ENCODE data around the gene CD19.
"Not testable (repeated sequence)": the region's sequence is repeated elsewhere in the genome, so short reads cannot be mapped to it uniquely, and the experiment has no call there.

The CD19 gene

DNA sequence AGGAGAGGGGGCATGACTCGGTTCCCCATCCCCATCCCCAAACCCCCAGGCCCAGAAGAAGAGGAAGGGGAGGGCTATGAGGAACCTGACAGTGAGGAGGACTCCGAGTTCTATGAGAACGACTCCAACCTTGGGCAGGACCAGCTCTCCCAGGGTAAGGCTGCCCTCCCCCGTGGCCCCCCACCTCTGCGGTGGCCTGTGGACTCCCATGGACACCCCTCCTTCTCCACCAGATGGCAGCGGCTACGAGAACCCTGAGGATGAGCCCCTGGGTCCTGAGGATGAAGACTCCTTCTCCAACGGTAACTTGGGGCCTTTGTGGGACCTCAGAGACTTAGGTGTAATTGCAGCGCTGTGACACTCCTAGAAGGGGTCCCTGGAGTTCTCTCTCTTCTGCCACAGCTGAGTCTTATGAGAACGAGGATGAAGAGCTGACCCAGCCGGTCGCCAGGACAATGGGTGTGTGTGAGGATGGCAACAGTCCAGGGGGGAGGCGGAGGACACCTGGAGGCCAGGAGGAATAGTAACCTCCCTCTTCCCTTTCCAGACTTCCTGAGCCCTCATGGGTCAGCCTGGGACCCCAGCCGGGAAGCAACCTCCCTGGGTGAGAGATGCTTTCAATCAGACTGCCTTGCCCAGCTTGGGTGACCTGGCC is 5.6 kb downstream of the CD19 start:
- no peak for DNase-seq

GRCh38 chr16:28938721-28939120 is 7.0 kb downstream of the CD19 start:
- DNase-seq, result no peak

- not testable (repeated sequence) for DNase-seq
Observed at GRCh38 chr16:28939825-28940224, 8.1 kb downstream of the CD19 start.

DNA sequence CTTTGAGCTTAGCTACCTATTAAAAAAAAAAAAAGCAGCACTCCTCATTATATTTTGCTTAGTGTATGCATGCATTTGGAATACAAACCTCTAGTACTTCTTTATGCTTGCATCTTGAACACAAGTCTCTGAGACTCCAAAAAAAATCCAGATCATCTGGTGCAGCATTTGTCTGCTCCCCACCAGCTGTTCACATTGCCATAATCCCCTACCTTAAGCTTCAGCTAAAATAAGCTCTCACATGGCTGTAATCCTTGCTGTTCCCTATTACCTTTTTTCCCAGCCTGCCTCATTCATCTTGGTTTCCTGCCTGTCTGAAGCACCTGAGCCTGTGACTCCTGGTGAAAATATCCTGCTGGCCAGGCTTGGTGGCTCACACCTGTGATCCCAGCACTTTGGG is 11.5 kb downstream of the CD19 start:
- no peak for DNase-seq

DNA sequence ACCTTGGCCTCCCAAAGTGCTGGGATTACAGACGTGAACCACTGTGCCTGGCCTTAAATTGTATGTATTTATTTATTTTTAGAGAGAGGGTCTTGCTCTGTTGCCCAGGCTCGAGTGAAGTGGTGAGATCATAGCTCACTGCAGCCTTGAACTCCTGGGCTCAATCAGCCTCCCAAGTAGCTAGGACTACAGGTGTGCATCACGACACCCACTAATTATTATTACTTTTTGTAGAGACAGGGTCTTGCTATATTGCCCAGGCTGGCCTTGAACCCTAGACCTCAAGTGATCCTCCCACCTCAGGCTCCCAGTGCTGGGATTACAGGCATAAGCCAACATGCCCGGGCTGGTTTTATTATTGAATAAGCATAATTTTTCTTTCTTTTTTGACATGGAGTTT is 14.9 kb downstream of the CD19 start:
- no peak for DNase-seq

- DNase-seq, result peak; percentile 100
Observed at GRCh38 chr16:28950648-28951409, 19.1 kb downstream of the CD19 start, which contains the start of gene NFATC2IP. Gene NFATC2IP (plus strand): TSS chr16:28950937. CDS start chr16:28951012, 75 bp downstream.

- DNase-seq, result no peak
Observed at GRCh38 chr16:28951410-28951943, 19.7 kb downstream of the CD19 start.

DNA sequence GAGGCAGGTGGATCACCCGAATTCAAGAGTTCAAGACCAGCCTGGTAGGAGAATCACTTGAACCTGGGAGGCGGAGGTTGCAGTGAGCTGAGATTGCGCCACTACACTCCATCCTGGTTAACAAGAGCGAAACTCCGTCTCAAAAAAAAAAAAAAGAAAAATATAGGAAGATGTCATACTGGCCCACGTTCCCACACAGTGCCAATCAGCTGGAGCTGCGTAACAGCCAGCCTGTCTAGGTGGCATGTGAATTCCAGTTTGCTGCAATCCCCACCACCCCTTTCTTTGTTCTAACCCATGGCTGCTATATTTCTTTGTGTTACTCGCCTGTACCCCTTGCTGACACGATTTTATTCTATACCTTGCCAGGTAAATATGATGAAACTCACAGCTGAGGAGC is 26.4 kb downstream of the CD19 start:
- DNase-seq, result no peak

DNA sequence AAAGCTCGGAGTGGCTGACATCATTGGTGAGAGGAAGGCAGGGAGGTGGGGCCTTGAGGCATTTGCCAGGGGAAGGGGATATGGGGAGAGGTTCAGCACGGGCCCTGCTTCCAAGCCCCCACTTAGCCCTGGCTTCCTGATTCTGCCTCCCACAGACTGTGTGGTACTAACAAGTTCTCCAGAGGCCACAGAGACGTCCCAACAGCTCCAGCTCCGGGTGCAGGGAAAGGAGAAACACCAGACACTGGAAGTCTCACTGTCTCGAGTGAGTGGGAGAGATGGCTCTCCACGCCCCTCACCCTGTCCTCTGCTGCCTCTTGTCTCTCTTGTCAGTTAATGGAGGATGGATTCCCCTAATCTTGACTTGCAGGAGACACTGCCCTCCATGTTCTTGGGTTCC is 27.1 kb downstream of the CD19 start:
- DNase-seq, result no peak

- no peak for DNase-seq
Observed at GRCh38 chr16:28964072-28964471, 32.3 kb downstream of the CD19 start.

DNA sequence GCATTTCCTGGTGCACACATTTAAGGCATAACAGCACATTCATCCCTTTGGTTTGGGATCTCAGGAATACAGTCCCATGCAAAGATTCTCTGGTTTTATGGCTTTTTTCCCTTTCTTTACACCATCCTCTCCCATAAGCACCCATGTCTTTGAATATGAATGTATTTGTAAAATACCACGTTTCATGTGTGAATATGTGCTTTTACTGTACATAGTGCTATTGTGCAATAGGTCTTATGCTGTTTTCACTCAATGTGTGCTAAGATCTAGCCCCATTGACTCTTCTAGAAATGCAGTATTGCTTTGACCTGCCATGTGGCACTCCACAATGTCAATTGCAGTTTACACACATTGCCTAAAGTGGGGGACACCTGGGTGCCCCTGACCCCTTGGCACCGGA is 32.7 kb downstream of the CD19 start:
- no peak for DNase-seq

DNA sequence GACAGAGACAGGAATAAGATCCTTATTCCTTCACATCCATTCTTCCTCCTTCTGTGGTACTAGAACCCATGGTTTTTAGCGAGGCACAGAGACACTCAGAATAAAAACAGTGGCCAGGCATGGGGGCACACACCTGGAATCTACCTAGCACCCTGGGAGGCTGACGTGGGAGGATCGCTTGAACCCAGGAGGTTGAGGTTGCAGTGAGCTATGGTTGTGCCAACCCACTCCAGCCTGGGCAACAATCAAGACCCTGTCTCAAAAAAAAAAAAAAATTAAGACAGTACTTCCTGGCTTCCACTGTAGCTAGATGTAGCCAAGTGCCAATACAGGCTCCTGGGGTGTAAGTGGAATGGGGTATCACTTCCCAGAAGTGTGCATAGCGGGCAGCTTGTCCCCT is 35.4 kb downstream of the CD19 start:
- no peak for DNase-seq

GRCh38 chr16:28969696-28970095 is 37.9 kb downstream of the CD19 start:
- DNase-seq, result not testable (repeated sequence)

GRCh38 chr16:28974007-28974436 is 42.3 kb downstream of the CD19 start:
- DNase-seq, result peak; percentile 49 to 50

DNA sequence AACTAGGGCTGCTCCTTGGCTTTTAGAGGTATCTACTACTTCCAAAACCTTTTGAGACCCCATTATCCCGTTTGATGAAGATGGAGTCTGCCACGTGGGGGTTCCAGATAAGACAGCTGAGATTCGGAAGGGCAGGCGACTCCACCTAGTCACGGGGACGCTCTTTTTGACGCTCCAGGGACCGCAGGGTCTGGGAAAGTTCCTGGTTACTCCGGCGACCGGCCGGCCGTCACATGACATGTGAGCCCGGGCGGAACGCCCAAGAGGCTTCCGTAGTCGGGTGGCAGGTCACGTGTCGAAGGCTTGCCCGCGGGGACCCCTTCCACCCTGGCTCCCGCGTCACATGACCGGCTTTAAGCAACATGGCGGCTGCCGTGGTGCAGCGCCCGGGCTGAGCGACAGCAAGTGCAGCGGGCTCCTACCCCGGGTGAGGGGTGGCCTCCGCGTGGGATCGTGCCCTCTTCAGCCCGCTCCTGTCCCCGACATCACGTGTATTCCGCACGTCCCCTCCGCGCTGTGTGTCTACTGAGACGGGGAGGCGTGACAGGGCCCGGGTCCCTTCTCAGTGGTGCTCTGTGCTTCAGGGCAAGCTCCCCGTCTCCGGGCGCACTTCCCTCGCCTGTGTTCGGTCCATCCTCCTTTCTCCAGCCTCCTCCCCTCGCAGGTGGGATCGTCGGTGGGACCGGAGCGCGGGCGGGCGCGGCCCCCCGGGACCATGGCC is 42.8 kb downstream of the CD19 start, which contains the start of gene SPNS1:
Gene SPNS1 (plus strand): TSS at position 342 of the 721 bp plus-strand sequence. CDS start 374 bp downstream, at position 716.
- peak; percentile 94 to 95 for DNase-seq

GRCh38 chr16:28975158-28975599 is 43.4 kb downstream of the CD19 start:
- DNase-seq, result no peak

- DNase-seq, result no peak
Observed at GRCh38 chr16:28977703-28978662, 46.2 kb downstream of the CD19 start.

DNA sequence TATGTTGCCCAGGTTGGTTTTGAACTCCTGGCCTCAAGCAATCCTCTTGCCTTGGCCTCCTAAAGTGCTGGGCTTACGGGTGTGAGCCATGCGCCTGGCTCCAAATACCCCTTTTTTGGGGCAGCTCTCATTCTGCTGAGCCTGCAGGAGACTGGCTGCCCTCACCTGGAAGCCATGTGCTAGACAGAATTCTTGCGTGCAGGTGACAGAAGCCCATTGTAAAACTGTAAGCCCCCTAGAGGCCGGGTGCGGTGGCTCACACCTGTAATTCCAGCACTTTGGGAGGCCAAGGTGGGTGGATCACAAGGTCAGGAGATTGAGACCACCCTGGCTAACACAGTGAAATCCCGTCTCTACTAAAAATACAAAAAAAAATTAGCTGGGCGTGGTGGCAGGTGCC is 48.6 kb downstream of the CD19 start:
- DNase-seq, result not testable (repeated sequence)

DNA sequence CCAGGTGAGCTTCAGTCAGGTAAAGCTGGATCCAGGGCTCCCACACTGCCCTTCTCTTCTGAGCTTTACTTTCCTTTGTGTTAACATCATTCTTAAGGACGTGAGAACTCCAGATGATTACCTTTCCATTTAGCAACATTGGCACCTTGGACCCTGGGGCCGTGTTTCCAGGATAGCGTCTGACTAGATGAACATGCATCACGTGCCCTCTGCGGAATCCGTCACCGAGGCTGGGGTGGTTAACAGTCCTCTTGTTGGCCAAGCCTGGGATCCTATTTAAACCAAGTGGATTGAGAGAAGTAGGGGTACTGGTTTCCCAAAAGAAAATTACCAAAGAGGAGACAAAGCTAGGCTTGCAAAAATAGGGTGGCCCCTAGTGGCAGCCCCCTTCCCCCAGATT is 49.2 kb downstream of the CD19 start:
- DNase-seq, result no peak

DNA sequence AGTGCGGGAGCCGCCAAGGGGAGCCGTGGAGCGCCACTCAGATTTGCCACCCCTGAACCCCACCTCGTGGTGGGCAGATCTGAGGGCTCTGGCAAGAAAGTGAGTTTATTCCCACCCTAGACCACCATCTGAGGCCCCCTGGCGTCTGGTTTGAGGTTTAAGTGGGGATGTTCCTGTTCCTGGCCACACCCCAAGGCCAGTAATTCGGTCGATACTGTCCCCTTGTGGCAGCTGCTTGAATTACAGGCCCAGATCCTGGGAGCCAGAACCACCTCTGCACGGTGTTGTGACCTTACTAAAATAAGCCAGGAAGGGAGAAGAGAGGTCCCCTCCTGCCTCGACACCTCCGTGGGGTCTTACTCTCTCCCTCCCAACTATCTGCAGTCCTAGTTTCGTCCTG is 49.7 kb downstream of the CD19 start:
- peak; percentile 64 to 73 for DNase-seq

DNA sequence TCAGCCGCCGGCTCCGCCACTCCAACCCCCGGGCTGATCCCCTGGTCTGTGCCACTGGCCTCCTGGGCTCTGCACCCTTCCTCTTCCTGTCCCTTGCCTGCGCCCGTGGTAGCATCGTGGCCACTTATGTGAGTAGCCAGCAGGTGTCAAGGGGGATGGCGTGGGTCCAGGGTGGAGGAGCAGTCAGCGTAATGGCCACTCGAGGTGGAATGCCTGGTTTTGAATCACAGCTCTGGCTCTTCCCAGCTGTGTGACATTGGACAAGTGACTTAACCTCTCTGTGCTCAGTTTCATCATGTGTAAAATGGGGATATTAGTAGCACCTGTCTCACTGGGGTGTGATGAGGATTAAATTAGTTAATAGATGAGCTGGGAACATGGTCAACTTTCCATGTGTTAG is 50.6 kb downstream of the CD19 start:
- DNase-seq, result no peak

DNA sequence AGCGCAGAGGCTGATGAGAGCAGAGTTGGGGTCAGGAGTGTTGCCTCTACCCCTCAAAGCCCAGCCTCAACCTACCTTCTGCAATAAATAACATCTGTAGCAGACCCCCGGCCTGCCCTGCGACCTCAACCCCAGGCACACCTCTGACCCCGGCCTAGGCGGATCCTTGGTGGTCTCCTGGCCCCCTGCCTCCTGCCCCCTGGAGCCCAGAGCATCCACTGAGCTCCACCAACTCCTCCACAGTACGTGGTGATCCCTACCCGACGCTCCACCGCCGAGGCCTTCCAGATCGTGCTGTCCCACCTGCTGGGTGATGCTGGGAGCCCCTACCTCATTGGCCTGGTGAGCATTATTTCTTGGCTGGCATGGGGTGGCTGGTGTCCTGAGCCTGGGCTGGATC is 51.2 kb downstream of the CD19 start:
- DNase-seq, result no peak
